ENCODE data around the gene SUGCT.

DNA sequence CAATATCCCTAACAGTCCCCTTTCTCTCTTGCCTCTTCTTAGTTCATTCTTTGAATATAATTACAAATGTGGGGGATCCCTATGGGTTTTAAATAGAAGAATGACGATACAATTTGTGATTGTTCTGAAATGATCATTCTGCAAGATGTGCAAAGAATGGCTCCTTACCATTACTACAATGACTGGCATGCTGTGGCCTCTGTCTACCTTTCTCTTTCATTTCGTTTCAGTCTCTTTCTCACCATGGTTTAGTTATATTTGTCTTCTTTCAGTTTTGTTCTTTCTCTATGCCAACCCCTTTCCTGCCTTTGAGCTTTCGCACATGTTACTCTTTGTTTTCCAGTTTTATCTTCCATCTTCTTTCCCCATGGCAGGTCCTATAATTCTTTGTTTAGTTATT is 176.5 kb downstream of the SUGCT start:
- TF ChIP-seq, protein P1, sequence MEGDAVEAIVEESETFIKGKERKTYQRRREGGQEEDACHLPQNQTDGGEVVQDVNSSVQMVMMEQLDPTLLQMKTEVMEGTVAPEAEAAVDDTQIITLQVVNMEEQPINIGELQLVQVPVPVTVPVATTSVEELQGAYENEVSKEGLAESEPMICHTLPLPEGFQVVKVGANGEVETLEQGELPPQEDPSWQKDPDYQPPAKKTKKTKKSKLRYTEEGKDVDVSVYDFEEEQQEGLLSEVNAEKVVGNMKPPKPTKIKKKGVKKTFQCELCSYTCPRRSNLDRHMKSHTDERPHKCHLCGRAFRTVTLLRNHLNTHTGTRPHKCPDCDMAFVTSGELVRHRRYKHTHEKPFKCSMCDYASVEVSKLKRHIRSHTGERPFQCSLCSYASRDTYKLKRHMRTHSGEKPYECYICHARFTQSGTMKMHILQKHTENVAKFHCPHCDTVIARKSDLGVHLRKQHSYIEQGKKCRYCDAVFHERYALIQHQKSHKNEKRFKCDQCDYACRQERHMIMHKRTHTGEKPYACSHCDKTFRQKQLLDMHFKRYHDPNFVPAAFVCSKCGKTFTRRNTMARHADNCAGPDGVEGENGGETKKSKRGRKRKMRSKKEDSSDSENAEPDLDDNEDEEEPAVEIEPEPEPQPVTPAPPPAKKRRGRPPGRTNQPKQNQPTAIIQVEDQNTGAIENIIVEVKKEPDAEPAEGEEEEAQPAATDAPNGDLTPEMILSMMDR (IDR thresholded peaks at IDR 0.05; ENCODE audit: low read length) = no peak
- no peak for TF ChIP-seq EZH2 (optimal IDR thresholded peaks at IDR 0.05; ENCODE audit: low read depth, low read length)
- TF ChIP-seq EZH2phosphoT487 (IDR thresholded peaks at IDR 0.05; ENCODE audit: low read length) = no peak
